Stimulated activated CD4-positive, alpha-beta T cell treated with anti-CD3 and anti-CD28 coated beads, Interleukin-1b, Interleukin-23, amount 100 ng/mL, for 48 hours (primary cell): ENCODE results near the gene EEIG1.
A peak's percentile ranks its signal among the peaks of the same experiment; 100 is the strongest.

Source experiments
- DNase-seq: peaks from one replicate; pipeline ENCODE4 v3.0.0-alpha.2; 2020

Gene EEIG1

GRCh38 chr9:127974001-127974768, 6.6 kb downstream of the EEIG1 start:
- DNase-seq = no peak

GRCh38 chr9:127973169-127974000, 7.4 kb downstream of the EEIG1 start:
- no peak for DNase-seq

DNA sequence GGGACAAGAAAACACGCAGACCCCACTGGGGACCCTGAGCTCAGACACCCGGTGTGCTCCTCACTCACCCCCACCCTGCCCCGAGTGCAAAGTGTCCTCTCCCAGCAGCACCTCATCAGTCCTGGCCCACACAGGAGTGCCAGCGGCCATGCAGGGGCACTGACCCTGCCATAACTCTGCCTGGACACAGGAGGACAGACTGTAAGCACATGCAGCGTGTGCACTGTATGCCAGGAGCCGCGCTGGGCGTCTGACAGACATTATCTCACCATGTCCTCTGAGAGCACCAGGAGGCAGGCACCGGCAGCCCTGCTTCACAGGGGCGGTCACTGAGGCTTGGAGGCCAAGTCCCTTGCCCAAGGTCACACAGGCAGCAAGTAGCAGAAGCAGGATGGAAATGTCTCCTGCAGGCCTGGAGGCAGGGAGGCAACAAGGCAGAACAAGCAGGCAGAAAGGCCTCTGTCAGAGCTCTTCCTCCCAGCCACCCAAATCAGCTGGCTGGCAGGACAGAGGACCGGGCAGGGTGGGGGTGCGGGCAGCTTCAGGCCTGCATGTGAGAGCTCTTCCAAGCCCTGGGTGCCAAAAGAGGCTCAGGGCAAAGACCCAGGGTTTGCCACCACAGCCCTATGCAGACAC, 8.4 kb downstream of the EEIG1 start:
- no peak for DNase-seq

- no peak for DNase-seq
These were observed 9.2 kb downstream of the EEIG1 start for GRCh38 chr9:127971357-127972235.

DNA sequence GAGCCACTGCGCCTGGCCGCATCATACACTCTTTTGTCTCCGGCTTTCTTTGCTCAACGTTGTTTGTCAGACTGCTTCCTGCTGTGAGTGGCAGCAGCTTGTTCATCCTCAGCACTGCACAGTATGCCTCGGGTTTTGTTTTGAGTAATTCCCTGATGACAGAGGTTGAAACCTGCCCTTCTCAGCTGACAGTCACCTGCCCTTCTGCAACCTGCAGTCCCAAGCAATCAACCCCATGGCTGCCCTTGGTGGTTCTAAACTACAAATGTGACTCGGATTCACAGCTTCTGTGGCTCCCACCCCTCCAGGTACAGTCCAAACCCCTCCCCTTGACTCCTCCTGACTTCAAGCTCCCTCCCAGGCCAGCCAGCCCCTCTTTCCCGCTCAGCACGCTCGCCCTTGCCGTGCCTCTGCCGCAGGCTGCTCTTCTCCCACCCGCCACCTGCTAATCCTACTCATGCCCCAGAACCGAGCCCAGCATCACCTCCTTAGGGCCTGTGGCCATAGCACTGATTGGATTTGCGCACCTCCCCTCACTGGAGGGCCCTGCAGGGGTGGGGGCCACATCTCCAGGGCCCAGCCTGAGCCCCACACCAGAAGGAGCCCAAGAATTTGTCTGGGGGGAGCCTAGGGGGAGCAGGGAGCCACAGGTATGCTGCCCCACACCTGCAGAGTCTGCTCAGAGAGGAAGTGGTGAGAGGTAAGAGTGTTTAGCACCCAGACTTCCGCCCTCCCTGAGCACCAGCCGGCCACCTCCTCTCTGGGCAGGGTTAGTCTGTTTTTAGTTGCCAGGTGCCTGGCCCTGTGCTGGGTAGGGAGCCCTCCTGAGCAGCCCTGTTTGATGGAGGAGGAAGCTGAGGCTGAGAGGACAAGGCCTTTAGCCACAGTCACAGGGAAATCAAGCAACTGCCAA, 10.1 kb downstream of the EEIG1 start:
- peak; percentile 85 for DNase-seq

GRCh38 chr9:127968700-127969383, 11.9 kb downstream of the EEIG1 start:
- no peak for DNase-seq

DNA sequence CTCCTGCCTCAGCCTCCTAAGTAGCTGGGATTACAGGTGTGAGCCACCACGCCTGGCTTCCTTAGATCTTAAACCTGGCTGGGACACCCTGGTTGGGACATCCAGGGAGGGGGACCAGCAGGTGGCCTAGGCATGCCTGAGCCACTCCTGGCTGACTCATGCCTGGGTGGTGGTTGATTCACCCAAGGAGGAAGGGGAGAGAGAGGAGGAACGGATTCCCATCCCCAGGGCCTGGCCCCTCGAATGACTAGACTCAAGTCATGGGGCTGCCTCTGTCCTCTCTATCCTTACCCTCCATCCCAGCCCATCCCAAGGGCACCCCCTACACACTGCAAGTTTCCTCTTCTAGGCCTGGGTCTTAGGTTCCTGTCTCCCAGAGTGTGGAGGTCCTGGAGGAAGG, 12.7 kb downstream of the EEIG1 start:
- DNase-seq = peak; percentile 63

DNA sequence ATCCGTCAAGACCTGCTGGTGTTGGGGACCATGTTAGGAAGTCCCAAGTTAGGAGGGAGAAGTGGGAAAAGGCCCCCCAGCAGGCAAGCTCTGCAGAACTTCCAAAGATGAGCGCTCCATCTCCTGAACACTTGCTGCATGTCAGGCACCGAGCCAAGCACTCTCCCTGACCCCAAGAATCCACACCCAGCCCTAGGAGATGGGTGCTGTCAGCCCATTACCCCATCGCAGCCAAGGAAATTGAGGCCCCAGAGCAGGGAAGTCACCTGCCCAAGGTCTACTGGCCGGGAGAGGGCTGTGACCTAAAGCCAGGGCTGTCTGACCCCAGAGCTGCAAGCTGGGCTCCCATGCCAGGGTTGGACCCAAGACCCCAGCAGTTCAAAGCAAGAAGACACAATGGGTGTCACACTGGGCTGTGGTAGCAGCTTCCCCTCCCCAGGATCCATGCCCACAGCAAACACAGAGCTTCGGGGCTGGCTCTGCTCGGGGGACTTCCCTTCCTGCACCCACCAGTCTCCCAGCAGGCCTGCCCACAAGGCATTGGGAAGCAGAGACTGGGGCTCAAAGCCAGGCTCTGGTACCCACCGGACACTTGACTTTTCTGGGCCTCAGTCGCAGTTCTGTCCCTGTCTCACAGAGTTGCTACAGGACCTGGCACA, 13.5 kb downstream of the EEIG1 start:
- no peak for DNase-seq

- no peak for DNase-seq
These were observed 14.2 kb downstream of the EEIG1 start for GRCh38 chr9:127966416-127967150.

GRCh38 chr9:127965953-127966352, 14.8 kb downstream of the EEIG1 start:
- no peak for DNase-seq

GRCh38 chr9:127963359-127964064, 17.3 kb downstream of the EEIG1 start:
- DNase-seq = no peak

DNA sequence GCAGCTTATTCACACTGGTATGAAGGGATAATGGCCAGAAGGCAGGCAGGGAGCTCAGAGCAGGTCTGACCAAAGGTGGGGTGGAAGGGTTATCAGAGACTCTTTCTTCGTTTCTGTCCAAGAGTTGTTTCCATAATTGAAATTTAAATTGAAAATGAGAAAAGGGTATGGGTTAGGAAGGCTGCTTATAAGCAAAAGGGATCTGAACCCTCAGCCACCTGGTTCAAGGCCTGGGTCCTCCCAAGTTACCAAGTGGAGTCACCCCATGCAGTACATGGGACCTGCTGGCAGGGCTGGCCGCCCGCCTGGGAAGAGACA, 17.8 kb downstream of the EEIG1 start:
- DNase-seq = no peak

GRCh38 chr9:127962278-127962677, 18.5 kb downstream of the EEIG1 start:
- no peak for DNase-seq

- DNase-seq = no peak
These were observed 19.1 kb downstream of the EEIG1 start for GRCh38 chr9:127961613-127962155.

GRCh38 chr9:127961155-127961490, 19.7 kb downstream of the EEIG1 start:
- no peak for DNase-seq

- DNase-seq = no peak
These were observed 20.2 kb downstream of the EEIG1 start for GRCh38 chr9:127960410-127961154.

GRCh38 chr9:127959841-127960409, 20.9 kb downstream of the EEIG1 start:
- no peak for DNase-seq

DNA sequence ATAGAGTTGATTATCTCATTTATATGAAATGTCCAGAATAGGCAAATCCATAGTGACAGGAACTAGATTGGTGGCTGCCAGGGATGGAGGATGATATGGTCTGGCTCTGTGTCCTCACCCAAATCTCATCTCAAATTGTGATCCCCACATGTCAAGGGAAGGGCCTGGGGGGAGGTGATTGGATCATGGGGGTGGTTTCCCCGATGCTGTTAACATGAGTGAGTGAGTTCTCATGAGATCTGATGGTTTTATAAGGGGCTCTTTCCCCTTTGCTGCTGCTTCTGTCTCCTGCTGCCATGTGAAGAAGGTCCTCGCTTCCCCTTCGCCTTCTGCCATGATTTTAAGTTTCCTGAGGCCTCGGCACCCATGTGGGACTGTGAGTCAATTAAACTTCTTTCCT, 21.4 kb downstream of the EEIG1 start:
- DNase-seq = no peak
